Measurements from ENCODE around the gene ODF2. TPM values are rescaled to one million over a fixed set of nuclear protein-coding genes. Genes with fewer than 3 reads are reported as not detected.
"Not testable (repeated sequence)": the region's sequence is repeated elsewhere in the genome, so short reads cannot be mapped to it uniquely, and the experiment has no call there.

ODF2 gene
- total and polyA plus RNA-seq, 10 of the 15 experiments (the other 5 are each of a cell fraction or from before 2014, with no cell fraction given), result 8.7 to 65.1 (median 38.5) TPM

- WGBS (ENCODE audit: insufficient coverage, insufficient replicate concordance, low lambda C conversion rate, missing lambda C conversion rate), result 91% methylated on average over 9 of the region's 9 CpGs
- H3K9ac ChIP-seq (ENCODE audit: control insufficient read depth, insufficient read depth, low read length), result no peak overlapping the region
- H3K4me1 ChIP-seq (ENCODE audit: control insufficient read depth, insufficient read depth, low read length), result no peaks in the 10 kb centered on the region
- BruUV-seq (replicated peaks), result no TSS peak
- no peaks in the 10 kb centered on the region for H3K79me2 ChIP-seq (ENCODE audit: control insufficient read depth, insufficient read depth, low read length)
- POLR2A ChIA-PET, result interaction anchor here (0.8 kb wide), 1 partner anchor 10 kb away, joined by 3 read pairs; no protein-coding TSS in a partner anchor
- intact Hi-C loops (cut with micrococcal nuclease; ENCODE audit: unreplicated experiment) (no loop called here), in situ Hi-C loops (cut with MboI) (no loop called here)
- H3K9me3 ChIP-seq (replicated peaks; ENCODE audit: control insufficient read depth, insufficient read depth, low read length), result no peaks in the 10 kb centered on the region
- SMC1A ChIA-PET (ENCODE audit: uncharacterized antibody, unreplicated experiment), result no interaction called here
- DNase-seq (ENCODE audit: low read depth, low spot score), result no peak
- no peak overlapping the region for H2AFZ ChIP-seq (ENCODE audit: control insufficient read depth, low read depth, low read length)
- no peak for ATAC-seq
- TF ChIP-seq ZNF217 (IDR thresholded peaks at IDR 0.05) (no peak), NR2F1 (conservative IDR thresholded peaks at IDR 0.05) (no peak), SIN3A (IDR thresholded peaks at IDR 0.05; ENCODE audit: low read depth, low read length) (no peak)
- TF ChIP-seq, protein P1, sequence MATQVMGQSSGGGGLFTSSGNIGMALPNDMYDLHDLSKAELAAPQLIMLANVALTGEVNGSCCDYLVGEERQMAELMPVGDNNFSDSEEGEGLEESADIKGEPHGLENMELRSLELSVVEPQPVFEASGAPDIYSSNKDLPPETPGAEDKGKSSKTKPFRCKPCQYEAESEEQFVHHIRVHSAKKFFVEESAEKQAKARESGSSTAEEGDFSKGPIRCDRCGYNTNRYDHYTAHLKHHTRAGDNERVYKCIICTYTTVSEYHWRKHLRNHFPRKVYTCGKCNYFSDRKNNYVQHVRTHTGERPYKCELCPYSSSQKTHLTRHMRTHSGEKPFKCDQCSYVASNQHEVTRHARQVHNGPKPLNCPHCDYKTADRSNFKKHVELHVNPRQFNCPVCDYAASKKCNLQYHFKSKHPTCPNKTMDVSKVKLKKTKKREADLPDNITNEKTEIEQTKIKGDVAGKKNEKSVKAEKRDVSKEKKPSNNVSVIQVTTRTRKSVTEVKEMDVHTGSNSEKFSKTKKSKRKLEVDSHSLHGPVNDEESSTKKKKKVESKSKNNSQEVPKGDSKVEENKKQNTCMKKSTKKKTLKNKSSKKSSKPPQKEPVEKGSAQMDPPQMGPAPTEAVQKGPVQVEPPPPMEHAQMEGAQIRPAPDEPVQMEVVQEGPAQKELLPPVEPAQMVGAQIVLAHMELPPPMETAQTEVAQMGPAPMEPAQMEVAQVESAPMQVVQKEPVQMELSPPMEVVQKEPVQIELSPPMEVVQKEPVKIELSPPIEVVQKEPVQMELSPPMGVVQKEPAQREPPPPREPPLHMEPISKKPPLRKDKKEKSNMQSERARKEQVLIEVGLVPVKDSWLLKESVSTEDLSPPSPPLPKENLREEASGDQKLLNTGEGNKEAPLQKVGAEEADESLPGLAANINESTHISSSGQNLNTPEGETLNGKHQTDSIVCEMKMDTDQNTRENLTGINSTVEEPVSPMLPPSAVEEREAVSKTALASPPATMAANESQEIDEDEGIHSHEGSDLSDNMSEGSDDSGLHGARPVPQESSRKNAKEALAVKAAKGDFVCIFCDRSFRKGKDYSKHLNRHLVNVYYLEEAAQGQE (IDR thresholded peaks at IDR 0.05; ENCODE audit: low read depth, low read length), result no peak
- no peaks in the 10 kb centered on the region for H3K27me3 ChIP-seq (replicated peaks in 1 of 2; ENCODE audit: control insufficient read depth in 2 of 2, insufficient read depth in 2 of 2, low read length in 1 of 2)
- no peak overlapping the region for H3K27ac ChIP-seq (ENCODE audit: control insufficient read depth, insufficient read depth)
- H4K20me1 ChIP-seq (ENCODE audit: control insufficient read depth, insufficient read depth), result no peaks in the 10 kb centered on the region
- CTCF ChIA-PET, result no interaction called here
- peaks cover 30 to 37% of the 10 kb centered on the region in 2 experiments for H3K36me3 ChIP-seq (ENCODE audit: control insufficient read depth in 2 of 2, insufficient read depth in 2 of 2, low read length in 1 of 2)
- H3K4me2 ChIP-seq (ENCODE audit: control insufficient read depth, insufficient read depth), result no peak overlapping the region
- RAD21 ChIA-PET (ENCODE audit: unreplicated experiment), result no interaction called here
- H3K4me3 ChIP-seq, result no peak overlapping the region
- FAIRE-seq, result no peak
Measured at GRCh38 chr9:128498911-128499310, 43.1 kb downstream of the ODF2 start.

- DNase-seq (ENCODE audit: low read depth, low spot score) (no peak), FAIRE-seq (no peak), ATAC-seq (no peak)
- 94% methylated on average over 15 of the region's 15 CpGs for WGBS (ENCODE audit: insufficient coverage, insufficient replicate concordance, low lambda C conversion rate, missing lambda C conversion rate)
- Histone ChIP-seq H3K4me2 (ENCODE audit: control insufficient read depth, insufficient read depth) (no peak overlapping the region), H3K4me3 (no peak overlapping the region), H3K9ac (ENCODE audit: control insufficient read depth, insufficient read depth, low read length) (no peak overlapping the region), H3K36me3 (ENCODE audit: control insufficient read depth in 2 of 2, insufficient read depth in 2 of 2, low read length in 1 of 2) (peaks cover 26 to 30% of the 10 kb centered on the region in 2 experiments), H3K4me1 (ENCODE audit: control insufficient read depth, insufficient read depth, low read length) (no peaks in the 10 kb centered on the region), H2AFZ (ENCODE audit: control insufficient read depth, low read depth, low read length) (no peak overlapping the region), H3K79me2 (ENCODE audit: control insufficient read depth, insufficient read depth, low read length) (peaks cover 4% of the 10 kb centered on the region), H3K27me3 (replicated peaks in 1 of 2; ENCODE audit: control insufficient read depth in 2 of 2, insufficient read depth in 2 of 2, low read length in 1 of 2) (no peaks in the 10 kb centered on the region), H4K20me1 (ENCODE audit: control insufficient read depth, insufficient read depth) (no peaks in the 10 kb centered on the region), H3K27ac (ENCODE audit: control insufficient read depth, insufficient read depth) (no peak overlapping the region), H3K9me3 (replicated peaks; ENCODE audit: control insufficient read depth, insufficient read depth, low read length) (no peaks in the 10 kb centered on the region)
- TF ChIP-seq CREM (IDR thresholded peaks at IDR 0.05; ENCODE audit: low read depth) (no peak), POLR2A (IDR thresholded peaks at IDR 0.05; ENCODE audit: low read depth, low read length) (no peak), NFYB (IDR thresholded peaks at IDR 0.05; ENCODE audit: insufficient read depth, low read depth, low read length) (no peak)
- ChIA-PET CTCF (interaction anchor here (1.3 kb wide), 1 partner anchor 14 kb away, joined by 4 read pairs; no protein-coding TSS in a partner anchor), SMC1A (ENCODE audit: uncharacterized antibody, unreplicated experiment) (no interaction called here), POLR2A (interaction anchor here (2.0 kb wide), 1 partner anchor 51 kb away, joined by 6 read pairs; no protein-coding TSS in a partner anchor), RAD21 (ENCODE audit: unreplicated experiment) (no interaction called here)
- intact Hi-C loops (cut with micrococcal nuclease; ENCODE audit: unreplicated experiment) (no loop called here), in situ Hi-C loops (cut with MboI) (no loop called here)
- BruUV-seq (replicated peaks), result no TSS peak
Measured at GRCh38 chr9:128499920-128500319, 44.1 kb downstream of the ODF2 start.

GRCh38 chr9:128503415-128503825, 47.6 kb downstream of the ODF2 start:
- FAIRE-seq; H3K27ac ChIP-seq (ENCODE audit: control insufficient read depth, insufficient read depth); H4K20me1 ChIP-seq (ENCODE audit: control insufficient read depth, insufficient read depth); BruUV-seq (replicated peaks); H3K4me2 ChIP-seq (ENCODE audit: control insufficient read depth, insufficient read depth); H2AFZ ChIP-seq (ENCODE audit: control insufficient read depth, low read depth, low read length); DNase-seq (ENCODE audit: low read depth, low spot score); H3K4me3 ChIP-seq; H3K27me3 ChIP-seq (replicated peaks in 1 of 2; ENCODE audit: control insufficient read depth in 2 of 2, insufficient read depth in 2 of 2, low read length in 1 of 2); CTCF ChIA-PET; in situ Hi-C loops (cut with MboI); intact Hi-C loops (cut with micrococcal nuclease; ENCODE audit: unreplicated experiment); ATAC-seq; H3K9me3 ChIP-seq (replicated peaks; ENCODE audit: control insufficient read depth, insufficient read depth, low read length); POLR2A ChIA-PET; H3K4me1 ChIP-seq (ENCODE audit: control insufficient read depth, insufficient read depth, low read length); H3K9ac ChIP-seq (ENCODE audit: control insufficient read depth, insufficient read depth, low read length): not testable (repeated sequence)
- RAD21 ChIA-PET (ENCODE audit: unreplicated experiment), result interaction anchor here (0.6 kb wide), 1 partner anchor 270 kb away, joined by 4 read pairs; no protein-coding TSS in a partner anchor
- Histone ChIP-seq H3K79me2 (ENCODE audit: control insufficient read depth, insufficient read depth, low read length) (peaks cover 22% of the 10 kb centered on the region), H3K36me3 (ENCODE audit: control insufficient read depth in 2 of 2, insufficient read depth in 2 of 2, low read length in 1 of 2) (peaks cover 7 to 12% of the 10 kb centered on the region in 2 experiments; a peak in 3 of 4 replicates)
- 98% methylated on average over 14 of the region's 14 CpGs for WGBS (ENCODE audit: insufficient coverage, insufficient replicate concordance, low lambda C conversion rate, missing lambda C conversion rate)
- SMC1A ChIA-PET (ENCODE audit: uncharacterized antibody, unreplicated experiment), result interaction anchor here (1.2 kb wide), 1 partner anchor 132 kb away, joined by 3 read pairs; the partner anchor contains the start of gene URM1
